ENCODE measurements around the gene TRERF1. TPM values are rescaled to one million over a fixed set of nuclear protein-coding genes. Genes with fewer than 3 reads are reported as not detected.

Gene TRERF1
- total RNA-seq, 1 donor from 2014 or later: 12.4 TPM

- Mint-ChIP-seq H3K36me3 (ENCODE audit: low read depth) (peaks cover 11% of the 10 kb centered on the region), H3K4me1 (no peaks in the 10 kb centered on the region), H3K27ac (ENCODE audit: unreplicated experiment) (no peak overlapping the region), H3K27me3 (ENCODE audit: low read depth) (no peaks in the 10 kb centered on the region), H3K4me3 (no peak overlapping the region), H3K9me3 (no peaks in the 10 kb centered on the region)
- no peak for TF ChIP-seq CTCF (conservative IDR thresholded peaks at IDR 0.05)
- DNase-seq (ENCODE audit: low read depth, low spot score): no peak
These were observed 92.7 kb downstream of the TRERF1 start for GRCh38 chr6:42359021-42359420.

GRCh38 chr6:42355416-42355815, 96.3 kb downstream of the TRERF1 start:
- H3K36me3 Mint-ChIP-seq (ENCODE audit: low read depth): peaks cover 6% of the 10 kb centered on the region
- H3K9me3 Mint-ChIP-seq: no peaks in the 10 kb centered on the region
- DNase-seq (ENCODE audit: low read depth, low spot score): no peak
- H3K4me1 Mint-ChIP-seq: no peaks in the 10 kb centered on the region
- no peak for TF ChIP-seq CTCF (conservative IDR thresholded peaks at IDR 0.05)
- H3K4me3 Mint-ChIP-seq: no peak overlapping the region
- no peak overlapping the region for H3K27ac Mint-ChIP-seq (ENCODE audit: unreplicated experiment)
- H3K27me3 Mint-ChIP-seq (ENCODE audit: low read depth): no peaks in the 10 kb centered on the region

GRCh38 chr6:42354702-42355101, 97.0 kb downstream of the TRERF1 start:
- H3K27me3 Mint-ChIP-seq (ENCODE audit: low read depth): no peaks in the 10 kb centered on the region
- TF ChIP-seq CTCF (conservative IDR thresholded peaks at IDR 0.05): no peak
- no peak for DNase-seq (ENCODE audit: low read depth, low spot score)
- H3K9me3 Mint-ChIP-seq: no peaks in the 10 kb centered on the region
- no peak overlapping the region for H3K27ac Mint-ChIP-seq (ENCODE audit: unreplicated experiment)
- peaks cover 6% of the 10 kb centered on the region for H3K36me3 Mint-ChIP-seq (ENCODE audit: low read depth)
- H3K4me1 Mint-ChIP-seq: no peaks in the 10 kb centered on the region
- no peak overlapping the region for H3K4me3 Mint-ChIP-seq

GRCh38 chr6:42352856-42353564, 98.7 kb downstream of the TRERF1 start:
- Mint-ChIP-seq H3K9me3 (no peaks in the 10 kb centered on the region), H3K36me3 (ENCODE audit: low read depth) (peaks cover 6% of the 10 kb centered on the region), H3K4me1 (no peaks in the 10 kb centered on the region), H3K27me3 (ENCODE audit: low read depth) (no peaks in the 10 kb centered on the region), H3K4me3 (no peak overlapping the region), H3K27ac (ENCODE audit: unreplicated experiment) (no peak overlapping the region)
- no peak for DNase-seq (ENCODE audit: low read depth, low spot score)
- TF ChIP-seq CTCF (conservative IDR thresholded peaks at IDR 0.05): no peak

GRCh38 chr6:42350911-42351310, 100.8 kb downstream of the TRERF1 start:
- Mint-ChIP-seq H3K27me3 (ENCODE audit: low read depth) (no peaks in the 10 kb centered on the region), H3K27ac (ENCODE audit: unreplicated experiment) (no peak overlapping the region), H3K36me3 (ENCODE audit: low read depth) (no peaks in the 10 kb centered on the region), H3K4me3 (no peak overlapping the region), H3K9me3 (no peaks in the 10 kb centered on the region), H3K4me1 (no peaks in the 10 kb centered on the region)
- TF ChIP-seq CTCF (conservative IDR thresholded peaks at IDR 0.05): no peak
- no peak for DNase-seq (ENCODE audit: low read depth, low spot score)
